HG03520 (cell line): ENCODE measurements around the gene TRMT112.
"Not testable (repeated sequence)": the region's sequence is repeated elsewhere in the genome, so short reads cannot be mapped to it uniquely, and the experiment has no call there.

Source experiments
- ATAC-seq: cut with Tn5 transposase; IDR thresholded peaks from one replicate; pipeline ENCODE4 v1.9.1; 2021; ENCODE audit warnings: mild to moderate bottlenecking, moderate library complexity; ENCODE audit not compliant: unreplicated experiment

Gene TRMT112

GRCh38 chr11:64313491-64314145, 3.7 kb downstream of the TRMT112 start:
- ATAC-seq = no peak

GRCh38 chr11:64312947-64313346, 4.4 kb downstream of the TRMT112 start:
- no peak for ATAC-seq

- ATAC-seq = not testable (repeated sequence)
These were observed 9.6 kb downstream of the TRMT112 start for GRCh38 chr11:64307795-64308194.

- ATAC-seq = no peak
These were observed 10.3 kb downstream of the TRMT112 start for GRCh38 chr11:64306876-64307622.

- ATAC-seq = no peak
These were observed 10.8 kb downstream of the TRMT112 start for GRCh38 chr11:64306563-64306875.

- ATAC-seq = peak; percentile 21
These were observed 11.4 kb downstream of the TRMT112 start for GRCh38 chr11:64305691-64306562.

- ATAC-seq = peak; percentile 59
These were observed 12.2 kb downstream of the TRMT112 start, which contains the start of gene ESRRA for GRCh38 chr11:64305075-64305690. TSS of gene ESRRA (plus strand) at chr11:64305524. CDS start at chr11:64307180, 1,656 bp downstream.

- peak; percentile 26 for ATAC-seq
These were observed 12.9 kb downstream of the TRMT112 start for GRCh38 chr11:64304316-64305072.

- no peak for ATAC-seq
These were observed 13.4 kb downstream of the TRMT112 start for GRCh38 chr11:64304032-64304315.

GRCh38 chr11:64303109-64304031, 14.0 kb downstream of the TRMT112 start:
- ATAC-seq = no peak

GRCh38 chr11:64299847-64300648, 17.3 kb downstream of the TRMT112 start, which contains the start of gene CATSPERZ:
TSS of gene CATSPERZ (plus strand) at chr11:64300358. CDS start at chr11:64300411, 53 bp downstream.
- ATAC-seq = no peak

GRCh38 chr11:64298966-64299846, 18.2 kb downstream of the TRMT112 start:
- ATAC-seq = no peak

GRCh38 chr11:64297699-64298358, 19.5 kb downstream of the TRMT112 start:
- ATAC-seq = no peak

- no peak for ATAC-seq
These were observed 20.3 kb downstream of the TRMT112 start for GRCh38 chr11:64296830-64297698.

GRCh38 chr11:64296236-64296635, 21.1 kb downstream of the TRMT112 start:
- ATAC-seq = no peak

- no peak for ATAC-seq
These were observed 21.6 kb downstream of the TRMT112 start for GRCh38 chr11:64295760-64296159.
